ENCODE measurements around the gene PRCC.

PRCC gene

GRCh38 chr1:156801409-156802121 is 34.2 kb downstream of the PRCC start:
- DNase-seq = no peak

- DNase-seq = no peak
Observed at GRCh38 chr1:156802421-156802935, 35.1 kb downstream of the PRCC start.

GRCh38 chr1:156803086-156803851 is 35.9 kb downstream of the PRCC start:
- no peak for DNase-seq

DNA sequence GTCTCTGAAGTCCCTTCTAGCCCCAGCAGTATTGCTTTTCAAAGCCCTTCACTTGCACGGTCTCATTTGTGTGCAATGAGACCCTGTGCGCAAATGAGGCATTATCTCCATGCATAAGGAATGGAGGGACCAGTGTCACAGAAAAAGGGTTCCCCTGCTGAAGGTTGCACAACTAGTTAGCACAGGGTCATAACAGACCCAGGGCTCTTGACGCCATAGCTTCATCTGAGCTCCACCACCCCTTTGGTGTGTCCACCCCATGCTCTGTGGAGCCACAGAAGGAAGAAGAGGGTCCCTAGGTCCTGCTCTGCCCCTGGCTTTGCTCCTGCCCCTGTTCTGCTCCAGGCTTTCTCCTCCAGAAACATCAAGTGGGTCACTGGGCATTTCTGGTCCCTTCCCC is 36.7 kb downstream of the PRCC start:
- DNase-seq = no peak

DNA sequence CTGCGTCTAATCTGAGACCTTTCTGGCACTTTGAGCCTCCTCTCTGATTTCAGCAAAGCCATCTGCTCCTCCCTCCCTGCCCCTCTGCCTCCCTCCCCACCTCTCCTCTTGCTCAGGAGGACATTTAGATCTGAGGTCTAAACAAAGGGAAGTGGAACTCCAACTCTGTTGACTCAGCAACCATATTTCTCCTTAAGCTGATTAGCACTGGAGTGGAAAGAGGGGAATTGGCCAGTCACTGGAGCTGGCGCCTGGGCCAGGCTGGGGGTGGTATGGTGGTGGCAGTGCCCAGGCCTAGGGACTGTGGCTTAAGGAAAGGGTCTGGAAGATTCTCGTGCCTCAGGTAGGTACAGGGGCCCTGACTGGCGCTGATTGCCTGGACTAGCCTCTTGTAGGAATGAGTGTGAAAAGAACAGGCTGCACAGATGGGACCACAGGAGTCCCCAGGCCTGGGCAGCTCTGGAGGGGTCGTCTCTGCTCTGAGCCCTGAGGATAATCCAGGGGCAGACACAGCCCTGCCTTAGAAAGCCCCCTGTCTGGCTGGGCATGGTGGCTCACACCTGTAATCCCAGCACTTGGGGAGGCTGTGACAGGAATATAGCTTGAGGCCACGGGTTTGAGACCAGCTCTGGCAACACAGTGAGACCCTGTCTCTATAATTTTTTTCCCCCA is 37.4 kb downstream of the PRCC start:
- DNase-seq = no peak

GRCh38 chr1:156805766-156806511 is 38.6 kb downstream of the PRCC start:
- no peak for DNase-seq

DNA sequence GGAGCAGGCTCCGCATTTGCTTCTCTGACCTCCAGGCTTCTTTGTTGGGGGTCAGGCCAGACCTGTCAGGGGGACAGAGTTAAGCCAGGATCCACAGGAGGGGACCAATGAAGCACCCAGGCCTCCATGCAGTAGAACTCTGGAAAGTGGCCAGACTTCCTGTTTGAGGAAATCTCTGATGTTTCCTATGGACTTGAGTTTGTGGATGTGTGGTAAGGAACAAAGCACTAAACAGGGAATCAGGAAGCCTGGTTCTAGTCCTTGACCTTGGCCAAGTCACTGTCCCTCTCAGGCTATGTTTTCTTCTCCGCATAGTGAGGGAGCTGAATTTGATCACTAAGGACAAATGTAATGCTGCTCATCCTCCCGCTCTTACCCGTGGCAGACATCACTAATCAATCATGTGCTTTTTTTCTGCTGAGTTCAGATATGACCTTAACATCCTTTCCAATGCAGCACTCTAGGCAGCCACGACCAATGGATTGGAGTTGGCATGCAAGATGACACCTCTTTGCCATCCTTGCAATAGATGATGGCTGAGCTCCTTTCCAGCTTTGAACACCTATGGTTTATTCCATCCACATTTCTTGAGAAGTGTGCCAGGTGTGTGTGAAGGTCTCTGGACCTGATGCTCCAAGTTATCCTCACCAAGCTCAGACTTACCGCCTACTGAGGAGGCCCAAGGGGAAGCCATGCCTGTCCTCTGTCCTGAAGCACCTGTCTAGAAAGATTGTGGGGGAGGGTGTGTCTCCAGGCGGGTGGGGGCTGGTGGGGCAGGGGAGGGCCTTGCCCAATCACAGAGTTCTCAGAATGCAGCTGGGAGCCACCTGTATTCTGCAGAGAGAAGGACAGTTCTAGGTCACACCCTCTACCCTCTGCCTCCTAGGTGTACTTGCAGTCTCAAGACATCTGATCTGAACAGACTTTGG is 39.4 kb downstream of the PRCC start:
- DNase-seq = no peak

- no peak for DNase-seq
Observed at GRCh38 chr1:156807627-156808026, 40.3 kb downstream of the PRCC start.

- no peak for DNase-seq
Observed at GRCh38 chr1:156808186-156809030, 41.1 kb downstream of the PRCC start.

DNA sequence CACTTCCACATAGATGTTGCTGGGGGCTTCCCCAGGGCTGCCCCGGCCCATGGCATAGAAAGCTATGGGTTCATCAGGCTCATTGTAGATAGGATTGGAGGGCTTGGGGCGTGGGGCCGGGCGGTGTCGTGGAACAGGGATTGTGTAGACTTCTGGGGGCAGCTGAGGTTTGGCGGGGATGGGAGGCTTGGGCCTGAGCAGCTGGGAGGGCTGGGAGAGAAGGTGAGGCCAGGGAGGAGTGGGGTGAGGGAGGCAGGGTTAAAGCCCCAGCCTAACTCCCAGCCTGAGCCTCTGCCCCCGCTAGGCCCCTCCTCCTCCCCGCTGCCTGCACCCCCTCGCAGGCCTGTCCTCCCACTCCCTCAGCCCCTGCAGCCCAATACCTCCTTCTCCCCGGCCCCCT is 41.9 kb downstream of the PRCC start:
- no peak for DNase-seq

DNA sequence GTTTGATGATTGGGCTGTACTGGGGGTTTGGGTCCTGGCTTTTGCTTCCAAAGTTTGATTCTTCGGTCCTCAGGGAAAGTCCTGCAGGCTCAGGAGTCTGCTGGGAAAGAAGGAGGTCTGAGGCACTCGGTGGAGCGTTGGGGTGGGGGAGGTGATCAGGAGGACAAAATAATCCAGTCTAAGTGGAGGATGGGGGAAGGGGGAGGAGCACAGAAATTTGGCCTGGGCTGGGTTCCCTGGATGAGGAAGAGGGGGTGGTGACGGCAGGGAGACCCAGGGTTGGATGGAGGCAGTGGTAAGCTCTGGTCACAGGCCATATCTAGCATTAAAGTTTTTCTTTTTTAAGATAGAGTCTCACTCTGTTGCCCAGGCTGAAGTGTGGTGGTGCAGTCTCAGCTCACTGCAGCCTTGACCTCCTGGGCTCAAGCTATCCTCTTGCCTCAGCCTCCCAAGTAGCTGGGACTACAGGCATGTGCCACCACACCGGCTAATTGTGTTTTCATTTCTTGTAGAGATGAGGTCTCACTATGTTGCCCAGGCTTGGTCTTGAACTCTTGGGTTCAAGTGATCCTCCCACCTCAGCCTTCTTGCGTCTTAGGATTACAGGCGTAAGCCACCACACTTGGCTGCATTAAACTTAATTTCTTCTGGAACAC is 42.5 kb downstream of the PRCC start:
- no peak for DNase-seq

- DNase-seq = no peak
Observed at GRCh38 chr1:156811168-156811567, 43.8 kb downstream of the PRCC start.

DNA sequence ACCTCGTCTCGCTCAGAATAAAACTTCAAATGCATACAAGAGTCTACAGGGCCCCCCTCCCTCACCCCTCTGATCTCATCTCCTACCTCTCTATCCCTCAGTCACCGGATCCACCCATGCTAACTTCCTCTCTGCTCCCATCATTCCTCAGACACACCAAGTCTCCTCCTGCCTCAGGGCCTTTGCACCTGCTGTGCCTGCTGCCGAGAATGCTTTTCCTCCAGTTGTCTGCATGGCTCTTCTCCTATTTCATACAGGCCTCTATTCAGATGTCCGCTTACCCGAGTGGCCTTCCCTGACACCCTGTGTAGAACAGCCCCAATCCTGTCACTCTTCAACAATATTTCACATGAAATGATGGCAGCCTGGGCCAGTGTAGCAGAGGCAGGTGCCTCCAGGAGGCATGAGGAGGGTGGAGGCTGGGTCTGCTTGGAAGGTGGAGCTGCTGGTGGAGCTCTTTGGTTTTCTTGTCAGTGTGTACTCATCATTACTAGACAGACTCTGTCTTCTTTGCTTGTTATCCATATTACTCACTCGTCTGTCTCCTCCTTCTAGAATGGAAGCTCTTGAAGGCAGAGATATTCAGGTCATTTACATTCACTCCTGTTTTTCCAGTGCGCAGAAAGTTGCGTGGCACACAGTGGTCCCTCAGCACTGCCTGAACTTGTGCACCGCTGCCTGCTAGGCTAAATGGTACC is 45.1 kb downstream of the PRCC start:
- DNase-seq = no peak

- DNase-seq = no peak
Observed at GRCh38 chr1:156813298-156813697, 46.0 kb downstream of the PRCC start.

DNA sequence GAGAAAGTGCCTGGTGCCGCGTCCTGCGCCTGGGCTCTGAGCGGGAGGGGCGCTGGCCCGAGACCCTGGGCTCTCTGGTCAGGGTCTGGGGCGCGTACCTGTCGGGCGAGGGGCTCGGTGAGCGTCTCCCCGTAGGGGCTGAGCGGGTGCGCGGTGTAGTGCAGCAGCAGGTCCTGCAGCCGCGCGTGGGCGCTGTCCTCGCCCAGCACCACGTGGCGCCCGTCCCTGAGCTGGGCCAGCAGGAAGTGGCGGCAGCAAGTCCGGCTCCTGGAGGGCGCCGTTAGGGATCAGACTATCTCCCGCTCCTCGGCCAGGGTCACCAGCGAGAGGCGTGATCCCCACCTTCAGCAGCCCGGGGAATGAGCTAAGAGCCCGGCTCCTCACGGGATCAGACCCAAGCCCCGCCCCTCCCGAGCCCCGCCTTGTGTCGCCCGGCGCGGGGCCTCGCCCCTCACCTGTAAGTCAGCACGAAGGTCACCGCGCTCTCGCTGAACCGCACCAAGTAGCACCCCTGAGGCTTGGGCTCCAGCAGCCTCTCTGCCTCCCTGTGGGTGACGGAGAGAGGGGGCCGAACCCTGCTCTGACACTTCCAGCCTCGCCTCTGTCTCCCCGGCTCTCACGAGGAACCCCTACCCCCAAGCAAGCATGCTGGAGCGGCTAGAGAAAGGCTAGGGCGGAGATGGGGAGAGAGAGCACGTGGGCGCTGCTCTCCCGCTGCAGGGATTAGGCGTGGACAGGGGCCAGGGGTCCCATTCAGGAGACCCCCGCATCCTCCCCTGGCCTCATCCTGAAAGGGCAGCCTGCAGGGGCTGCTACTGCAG is 46.6 kb downstream of the PRCC start:
- DNase-seq = peak; percentile 76 to 78

GRCh38 chr1:156814571-156815260 is 47.4 kb downstream of the PRCC start:
- DNase-seq = peak; percentile 54 to 58

- no peak for DNase-seq
Observed at GRCh38 chr1:156815307-156815826, 48.0 kb downstream of the PRCC start.

GRCh38 chr1:156815961-156816422 is 48.7 kb downstream of the PRCC start:
- no peak for DNase-seq
